Adrenal gland (tissue), 5 donors: ENCODE results near the gene TTC9C.

Experiments used
- POLR2A ChIP-seq, 2 donors: fragments of 450-650 bp; IDR thresholded peaks; one replicate each; pipeline ENCODE4 v1.6.1; 2017; ENCODE audit warnings: antibody characterized with exemption in 2 of 2, mild to moderate bottlenecking in 2 of 2, moderate library complexity in 1 of 2
- TF ChIP-seq, protein P1 (sequence below), 6 experiments: fragments of 450-650 bp in 4 of 6; fragments of 200-600 bp in 2 of 6; sonication (generic) in 1 of 6; IDR thresholded peaks; 1 replicate in 5 of 6; 2 replicates in 1 of 6; pipeline versions ENCODE4 v1.5.1 to v1.8.0; 2016 to 2021; ENCODE audit warnings: antibody characterized with exemption in 6 of 6, mild to moderate bottlenecking in 2 of 6, moderate library complexity in 1 of 6
- donor health status: DM: no; HTN: no; CAD: no.

DNA sequence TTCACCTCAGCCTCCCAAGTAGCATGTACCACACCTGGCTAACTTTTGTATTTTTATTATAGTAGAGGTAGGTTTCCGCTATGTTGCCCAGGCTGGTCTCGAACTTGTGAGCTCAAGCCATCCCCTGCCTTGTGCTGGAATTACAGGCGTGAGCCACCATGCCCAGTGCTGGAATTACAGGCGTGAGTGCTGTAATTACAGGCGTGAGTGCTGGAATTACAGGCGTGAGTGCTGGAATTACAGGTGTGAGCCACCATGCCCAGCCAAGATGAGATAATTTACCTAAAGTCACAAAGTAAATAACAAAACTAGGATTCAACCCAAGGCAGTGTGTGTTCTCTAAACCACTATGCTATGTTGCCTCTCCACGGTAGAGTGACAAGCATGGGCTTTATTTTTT, 45.8 kb upstream of the TTC9C start:
- TF ChIP-seq POLR2A (IDR thresholded peaks at IDR 0.05): no peak
- TF ChIP-seq, protein P1, sequence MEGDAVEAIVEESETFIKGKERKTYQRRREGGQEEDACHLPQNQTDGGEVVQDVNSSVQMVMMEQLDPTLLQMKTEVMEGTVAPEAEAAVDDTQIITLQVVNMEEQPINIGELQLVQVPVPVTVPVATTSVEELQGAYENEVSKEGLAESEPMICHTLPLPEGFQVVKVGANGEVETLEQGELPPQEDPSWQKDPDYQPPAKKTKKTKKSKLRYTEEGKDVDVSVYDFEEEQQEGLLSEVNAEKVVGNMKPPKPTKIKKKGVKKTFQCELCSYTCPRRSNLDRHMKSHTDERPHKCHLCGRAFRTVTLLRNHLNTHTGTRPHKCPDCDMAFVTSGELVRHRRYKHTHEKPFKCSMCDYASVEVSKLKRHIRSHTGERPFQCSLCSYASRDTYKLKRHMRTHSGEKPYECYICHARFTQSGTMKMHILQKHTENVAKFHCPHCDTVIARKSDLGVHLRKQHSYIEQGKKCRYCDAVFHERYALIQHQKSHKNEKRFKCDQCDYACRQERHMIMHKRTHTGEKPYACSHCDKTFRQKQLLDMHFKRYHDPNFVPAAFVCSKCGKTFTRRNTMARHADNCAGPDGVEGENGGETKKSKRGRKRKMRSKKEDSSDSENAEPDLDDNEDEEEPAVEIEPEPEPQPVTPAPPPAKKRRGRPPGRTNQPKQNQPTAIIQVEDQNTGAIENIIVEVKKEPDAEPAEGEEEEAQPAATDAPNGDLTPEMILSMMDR (IDR thresholded peaks at IDR 0.05): no peak
